ENCODE results near the gene RIPK3.

Gene RIPK3

GRCh38 chr14:24347134-24347533 lies 7.3 kb upstream of the RIPK3 start:
- Histone ChIP-seq H3K4me2 (ENCODE audit: low read depth, low read length) (no peak overlapping the region), H3K9ac (ENCODE audit: low read length) (no peak overlapping the region), H4K20me1 (ENCODE audit: insufficient read depth, low read length) (no peaks in the 10 kb centered on the region), H3K4me3 (ENCODE audit: low read length) (no peak overlapping the region), H2AFZ (ENCODE audit: low read length) (no peak overlapping the region), H3K79me2 (ENCODE audit: low read length) (no peaks in the 10 kb centered on the region), H3K36me3 (replicated peaks; ENCODE audit: insufficient read depth, low read length) (no peaks in the 10 kb centered on the region), H3K27ac (ENCODE audit: low read length) (no peak overlapping the region), H3K27me3 (replicated peaks; ENCODE audit: insufficient read depth, low read length) (no peaks in the 10 kb centered on the region), H3F3A (ENCODE audit: insufficient read depth, low read length) (no peaks in the 10 kb centered on the region), H3K9me3 (replicated peaks; ENCODE audit: insufficient read depth, low read length) (no peaks in the 10 kb centered on the region), H3K9me2 (replicated peaks; ENCODE audit: insufficient read depth, low read length) (no peaks in the 10 kb centered on the region), H3K4me1 (ENCODE audit: low read length) (no peaks in the 10 kb centered on the region)
- DNase-seq = no peak
- no peak for TF ChIP-seq EZH2phosphoT487 (IDR thresholded peaks at IDR 0.05; ENCODE audit: low read length)

- H3K9me3 ChIP-seq (replicated peaks; ENCODE audit: insufficient read depth, low read length) = no peaks in the 10 kb centered on the region
- no peaks in the 10 kb centered on the region for H3K36me3 ChIP-seq (replicated peaks; ENCODE audit: insufficient read depth, low read length)
- no peak overlapping the region for H3K27ac ChIP-seq (ENCODE audit: low read length)
- no peaks in the 10 kb centered on the region for H3K79me2 ChIP-seq (ENCODE audit: low read length)
- H3K9ac ChIP-seq (ENCODE audit: low read length) = no peak overlapping the region
- no peaks in the 10 kb centered on the region for H3F3A ChIP-seq (ENCODE audit: insufficient read depth, low read length)
- no peak for DNase-seq
- H2AFZ ChIP-seq (ENCODE audit: low read length) = no peak overlapping the region
- no peaks in the 10 kb centered on the region for H3K9me2 ChIP-seq (replicated peaks; ENCODE audit: insufficient read depth, low read length)
- H4K20me1 ChIP-seq (ENCODE audit: insufficient read depth, low read length) = no peaks in the 10 kb centered on the region
- TF ChIP-seq EZH2phosphoT487 (IDR thresholded peaks at IDR 0.05; ENCODE audit: low read length) = no peak
- no peak for TF ChIP-seq EZH2 (optimal IDR thresholded peaks at IDR 0.05; ENCODE audit: low read depth, low read length)
- TF ChIP-seq CTCF (IDR thresholded peaks at IDR 0.05; ENCODE audit: low read length) = no peak
- H3K4me1 ChIP-seq (ENCODE audit: low read length) = no peaks in the 10 kb centered on the region
- H3K27me3 ChIP-seq (replicated peaks; ENCODE audit: insufficient read depth, low read length) = no peaks in the 10 kb centered on the region
- H3K4me2 ChIP-seq (ENCODE audit: low read depth, low read length) = no peak overlapping the region
- no peak overlapping the region for H3K4me3 ChIP-seq (ENCODE audit: low read length)
Measured at GRCh38 chr14:24343795-24344660, 4.2 kb upstream of the RIPK3 start.

GRCh38 chr14:24342889-24343288 lies 3.1 kb upstream of the RIPK3 start:
- Histone ChIP-seq H3K4me1 (ENCODE audit: low read length) (no peaks in the 10 kb centered on the region), H2AFZ (ENCODE audit: low read length) (no peak overlapping the region), H3K27ac (ENCODE audit: low read length) (no peak overlapping the region), H3K9me3 (replicated peaks; ENCODE audit: insufficient read depth, low read length) (no peaks in the 10 kb centered on the region), H3F3A (ENCODE audit: insufficient read depth, low read length) (no peaks in the 10 kb centered on the region), H4K20me1 (ENCODE audit: insufficient read depth, low read length) (no peaks in the 10 kb centered on the region), H3K79me2 (ENCODE audit: low read length) (no peaks in the 10 kb centered on the region), H3K9me2 (replicated peaks; ENCODE audit: insufficient read depth, low read length) (no peaks in the 10 kb centered on the region), H3K27me3 (replicated peaks; ENCODE audit: insufficient read depth, low read length) (no peaks in the 10 kb centered on the region), H3K4me3 (ENCODE audit: low read length) (no peak overlapping the region), H3K36me3 (replicated peaks; ENCODE audit: insufficient read depth, low read length) (no peaks in the 10 kb centered on the region), H3K4me2 (ENCODE audit: low read depth, low read length) (no peak overlapping the region), H3K9ac (ENCODE audit: low read length) (no peak overlapping the region)
- no peak for TF ChIP-seq CTCF (IDR thresholded peaks at IDR 0.05; ENCODE audit: low read length)
- no peak for TF ChIP-seq EZH2 (optimal IDR thresholded peaks at IDR 0.05; ENCODE audit: low read depth, low read length)
- no peak for TF ChIP-seq EZH2phosphoT487 (IDR thresholded peaks at IDR 0.05; ENCODE audit: low read length)
- DNase-seq = no peak

- Histone ChIP-seq H3K27ac (ENCODE audit: low read length) (no peak overlapping the region), H3K36me3 (replicated peaks; ENCODE audit: insufficient read depth, low read length) (no peaks in the 10 kb centered on the region), H3K4me3 (ENCODE audit: low read length) (no peak overlapping the region), H3K9me2 (replicated peaks; ENCODE audit: insufficient read depth, low read length) (no peaks in the 10 kb centered on the region), H3K79me2 (ENCODE audit: low read length) (no peaks in the 10 kb centered on the region), H4K20me1 (ENCODE audit: insufficient read depth, low read length) (no peaks in the 10 kb centered on the region), H3K27me3 (replicated peaks; ENCODE audit: insufficient read depth, low read length) (no peaks in the 10 kb centered on the region), H2AFZ (ENCODE audit: low read length) (no peak overlapping the region), H3K9ac (ENCODE audit: low read length) (no peak overlapping the region), H3K4me1 (ENCODE audit: low read length) (no peaks in the 10 kb centered on the region), H3K4me2 (ENCODE audit: low read depth, low read length) (no peak overlapping the region), H3K9me3 (replicated peaks; ENCODE audit: insufficient read depth, low read length) (no peaks in the 10 kb centered on the region), H3F3A (ENCODE audit: insufficient read depth, low read length) (no peaks in the 10 kb centered on the region)
- TF ChIP-seq EZH2phosphoT487 (IDR thresholded peaks at IDR 0.05; ENCODE audit: low read length) (no peak), CTCF (IDR thresholded peaks at IDR 0.05; ENCODE audit: low read length) (no peak), EZH2 (optimal IDR thresholded peaks at IDR 0.05; ENCODE audit: low read depth, low read length) (no peak)
- DNase-seq = no peak
Measured at GRCh38 chr14:24340606-24341005, 815 bp upstream of the RIPK3 start.
